Measurements from ENCODE around the gene SYCE3. TPM values are rescaled to one million over a fixed set of nuclear protein-coding genes. Genes with fewer than 3 reads are reported as not detected.

SYCE3 gene
- total RNA-seq, 1 donor from 2014 or later = not detected

DNA sequence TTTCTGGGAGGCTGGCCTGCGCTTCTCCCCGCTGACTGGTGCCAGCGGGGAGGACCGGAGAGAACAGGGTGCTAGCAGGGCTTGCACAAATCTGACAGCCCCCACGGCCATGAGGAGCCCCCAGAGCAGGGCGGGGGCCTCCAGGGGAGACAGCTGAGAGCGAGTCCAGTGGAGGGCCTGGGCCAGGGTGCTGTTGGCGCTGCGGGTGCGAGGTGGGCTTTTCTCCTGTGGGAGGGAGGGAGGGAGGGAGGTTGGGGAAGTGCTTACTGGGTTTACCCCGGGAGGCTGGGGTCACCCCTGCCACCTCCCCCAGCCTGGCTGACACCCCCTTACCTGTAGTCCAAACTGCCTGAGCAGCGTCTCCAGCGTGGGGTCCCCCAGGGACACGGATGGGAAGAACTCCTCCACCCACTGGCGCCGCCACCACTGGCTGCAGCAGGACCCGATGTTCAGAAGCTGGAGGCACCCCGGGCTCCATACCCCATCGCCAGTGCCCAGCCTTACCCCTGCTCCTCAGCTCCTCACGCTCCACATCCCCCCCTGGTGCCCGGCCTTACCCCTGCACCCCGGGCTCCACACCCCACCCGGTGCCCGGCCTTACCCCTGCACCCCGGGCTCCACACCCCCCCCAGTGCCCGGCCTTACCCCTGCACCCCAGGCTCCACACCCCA is 59.1 kb downstream of the SYCE3 start:
- peaks cover 13% of the 10 kb centered on the region for H4K20me1 ChIP-seq (ENCODE audit: low read depth)
- Mint-ChIP-seq H3K9me3 (no peaks in the 10 kb centered on the region), H3K4me3 (no peak overlapping the region), H3K27ac (no peak overlapping the region), H3K27me3 (ENCODE audit: insufficient read depth, low read depth) (no peaks in the 10 kb centered on the region), H3K4me1 (peaks cover 2% of the 10 kb centered on the region), H3K36me3 (peaks cover 4% of the 10 kb centered on the region)
- no peaks in the 10 kb centered on the region for H3K9me3 ChIP-seq (ENCODE audit: low read depth)
- peaks cover 7% of the 10 kb centered on the region for H3K4me1 ChIP-seq
- no peak overlapping the region for H2AFZ ChIP-seq (replicated peaks)
- peaks cover 10% of the 10 kb centered on the region for H3K79me2 ChIP-seq (ENCODE audit: low read depth)
- H3K27ac ChIP-seq = no peak overlapping the region
- no peak overlapping the region for H3K4me2 ChIP-seq
- H3F3A ChIP-seq (ENCODE audit: low read depth) = peaks cover 3% of the 10 kb centered on the region
- no peak overlapping the region for H3K4me3 ChIP-seq
- no peak for DNase-seq (ENCODE audit: low spot score)
- H3K36me3 ChIP-seq = no peaks in the 10 kb centered on the region
- H3K27me3 ChIP-seq = no peaks in the 10 kb centered on the region
- H3K9ac ChIP-seq = no peak overlapping the region
- TF ChIP-seq, protein P1, sequence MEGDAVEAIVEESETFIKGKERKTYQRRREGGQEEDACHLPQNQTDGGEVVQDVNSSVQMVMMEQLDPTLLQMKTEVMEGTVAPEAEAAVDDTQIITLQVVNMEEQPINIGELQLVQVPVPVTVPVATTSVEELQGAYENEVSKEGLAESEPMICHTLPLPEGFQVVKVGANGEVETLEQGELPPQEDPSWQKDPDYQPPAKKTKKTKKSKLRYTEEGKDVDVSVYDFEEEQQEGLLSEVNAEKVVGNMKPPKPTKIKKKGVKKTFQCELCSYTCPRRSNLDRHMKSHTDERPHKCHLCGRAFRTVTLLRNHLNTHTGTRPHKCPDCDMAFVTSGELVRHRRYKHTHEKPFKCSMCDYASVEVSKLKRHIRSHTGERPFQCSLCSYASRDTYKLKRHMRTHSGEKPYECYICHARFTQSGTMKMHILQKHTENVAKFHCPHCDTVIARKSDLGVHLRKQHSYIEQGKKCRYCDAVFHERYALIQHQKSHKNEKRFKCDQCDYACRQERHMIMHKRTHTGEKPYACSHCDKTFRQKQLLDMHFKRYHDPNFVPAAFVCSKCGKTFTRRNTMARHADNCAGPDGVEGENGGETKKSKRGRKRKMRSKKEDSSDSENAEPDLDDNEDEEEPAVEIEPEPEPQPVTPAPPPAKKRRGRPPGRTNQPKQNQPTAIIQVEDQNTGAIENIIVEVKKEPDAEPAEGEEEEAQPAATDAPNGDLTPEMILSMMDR (IDR thresholded peaks at IDR 0.05) = no peak

DNA sequence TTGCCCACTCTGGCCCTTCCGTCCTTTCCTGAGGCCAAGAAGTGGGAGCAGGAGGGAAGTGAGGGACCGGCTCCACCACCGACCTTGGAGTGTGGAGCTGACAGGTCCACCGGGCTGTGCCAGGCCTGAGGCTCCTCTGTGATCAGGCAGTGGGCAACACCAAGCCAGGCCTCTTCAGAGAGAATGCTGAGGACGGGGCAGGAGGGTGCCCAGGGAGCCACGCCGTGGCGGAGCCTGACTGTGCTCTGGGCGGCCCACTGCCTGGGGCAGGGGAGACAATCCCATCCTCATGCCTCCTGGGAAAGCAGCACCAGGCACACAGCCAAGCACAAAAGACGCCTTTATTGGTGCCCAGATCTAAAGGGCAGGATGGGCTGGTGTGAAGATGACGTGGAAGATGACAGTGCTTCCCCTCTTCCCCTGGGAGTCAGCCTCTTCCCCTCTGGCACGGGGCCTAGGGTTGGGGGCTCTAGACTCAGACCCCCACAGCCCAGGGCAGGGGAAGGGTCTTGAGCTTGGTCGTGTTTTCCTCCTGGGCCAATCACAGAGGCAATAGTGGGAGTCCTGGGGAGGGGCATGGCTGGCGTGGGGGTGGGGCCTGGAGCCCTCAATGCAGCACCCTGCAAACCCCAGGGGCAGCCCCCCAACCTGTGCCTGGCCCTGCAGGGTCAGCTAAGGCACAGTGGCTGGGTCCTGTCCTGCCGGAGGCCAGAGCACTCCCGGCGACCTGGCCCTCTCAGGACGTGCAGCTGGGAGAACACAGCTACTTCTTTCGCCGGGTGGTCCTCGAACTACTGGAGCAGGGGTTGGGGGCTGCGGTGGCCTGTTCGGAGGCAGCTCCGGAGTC is 59.9 kb downstream of the SYCE3 start:
- DNase-seq (ENCODE audit: low spot score) = no peak
- Histone ChIP-seq H3K4me1 (peaks cover 7% of the 10 kb centered on the region), H3K79me2 (ENCODE audit: low read depth) (peaks cover 6% of the 10 kb centered on the region), H3K27me3 (no peaks in the 10 kb centered on the region), H3K4me2 (no peak overlapping the region), H2AFZ (replicated peaks) (no peak overlapping the region), H3K9me3 (ENCODE audit: low read depth) (no peaks in the 10 kb centered on the region), H3K36me3 (no peaks in the 10 kb centered on the region), H4K20me1 (ENCODE audit: low read depth) (peaks cover 11% of the 10 kb centered on the region), H3F3A (ENCODE audit: low read depth) (peaks cover 11% of the 10 kb centered on the region), H3K27ac (no peak overlapping the region), H3K4me3 (no peak overlapping the region), H3K9ac (no peak overlapping the region)
- Mint-ChIP-seq H3K4me1 (peaks cover 3% of the 10 kb centered on the region), H3K27ac (no peak overlapping the region), H3K36me3 (peaks cover 4% of the 10 kb centered on the region), H3K9me3 (no peaks in the 10 kb centered on the region), H3K27me3 (ENCODE audit: insufficient read depth, low read depth) (peaks cover 1% of the 10 kb centered on the region), H3K4me3 (no peak overlapping the region)
- TF ChIP-seq EZH2phosphoT487 (IDR thresholded peaks at IDR 0.05) (no peak), EZH2 (IDR thresholded peaks at IDR 0.05) (no peak)
- TF ChIP-seq, protein P1 (IDR thresholded peaks at IDR 0.05) = no peak

DNA sequence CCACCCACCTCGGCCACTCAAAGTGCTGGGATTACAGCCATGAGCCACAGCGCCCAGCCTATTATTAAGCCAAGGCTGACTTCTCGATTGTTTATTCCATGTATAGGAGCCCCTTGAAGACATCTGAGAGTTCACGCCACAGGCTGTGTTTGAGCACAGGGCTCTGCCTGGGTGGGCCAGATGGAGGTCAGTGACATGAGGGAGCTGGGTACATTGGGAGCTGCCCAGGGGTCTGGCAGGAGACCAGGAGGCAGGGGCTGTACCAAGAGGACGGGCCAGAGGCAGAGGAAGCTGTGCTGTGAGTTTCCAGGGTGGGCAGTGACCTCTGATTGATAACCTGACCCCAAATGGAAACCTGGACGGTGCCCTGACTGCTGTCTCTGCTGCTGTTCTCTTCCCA is 60.6 kb downstream of the SYCE3 start:
- peaks cover 14% of the 10 kb centered on the region for H3F3A ChIP-seq (ENCODE audit: low read depth)
- Mint-ChIP-seq H3K4me1 (peaks cover 3% of the 10 kb centered on the region), H3K36me3 (peaks cover 4% of the 10 kb centered on the region), H3K4me3 (no peak overlapping the region), H3K27me3 (ENCODE audit: insufficient read depth, low read depth) (peaks cover 3% of the 10 kb centered on the region), H3K9me3 (no peaks in the 10 kb centered on the region), H3K27ac (no peak overlapping the region)
- H3K4me1 ChIP-seq = peaks cover 7% of the 10 kb centered on the region
- no peak overlapping the region for H3K9ac ChIP-seq
- TF ChIP-seq EZH2phosphoT487 (IDR thresholded peaks at IDR 0.05) = no peak
- TF ChIP-seq, protein P1 (IDR thresholded peaks at IDR 0.05) = no peak
- TF ChIP-seq EZH2 (IDR thresholded peaks at IDR 0.05) = no peak
- H3K36me3 ChIP-seq = no peaks in the 10 kb centered on the region
- no peak overlapping the region for H3K27ac ChIP-seq
- no peaks in the 10 kb centered on the region for H3K9me3 ChIP-seq (ENCODE audit: low read depth)
- H2AFZ ChIP-seq (replicated peaks) = no peak overlapping the region
- no peaks in the 10 kb centered on the region for H3K27me3 ChIP-seq
- peaks cover 11% of the 10 kb centered on the region for H4K20me1 ChIP-seq (ENCODE audit: low read depth)
- H3K4me3 ChIP-seq = no peak overlapping the region
- no peak overlapping the region for H3K4me2 ChIP-seq
- H3K79me2 ChIP-seq (ENCODE audit: low read depth) = peaks cover 4% of the 10 kb centered on the region
- no peak for DNase-seq (ENCODE audit: low spot score)

Other genes with a start within 250 kb of the SYCE3 start
- 1.0 and 7.8 TPM in 2 replicates for gene DENND6B, start 235.9 kb downstream of the SYCE3 start, total RNA-seq (ENCODE audit: low replicate concordance)
- gene PPP6R2, start 219.6 kb downstream of the SYCE3 start, total RNA-seq (ENCODE audit: low replicate concordance) = 32.6 and 65.5 TPM in 2 replicates
- 25.8 and 65.8 TPM in 2 replicates for gene SBF1, start 87.9 kb downstream of the SYCE3 start, total RNA-seq (ENCODE audit: low replicate concordance)
- 0.13 and 2.6 TPM in 2 replicates for gene ADM2, start 81.4 kb downstream of the SYCE3 start, total RNA-seq (ENCODE audit: low replicate concordance)
- gene MIOX, start 76.1 kb downstream of the SYCE3 start, total RNA-seq (ENCODE audit: low replicate concordance) = not detected in 2 replicates
- gene LMF2, start 55.2 kb downstream of the SYCE3 start, total RNA-seq (ENCODE audit: low replicate concordance) = 7.1 and 38.2 TPM in 2 replicates
- 41.2 and 64.4 TPM in 2 replicates for gene NCAPH2, start 54.7 kb downstream of the SYCE3 start, total RNA-seq (ENCODE audit: low replicate concordance)
- 1.1 TPM in 1 of 2 replicates, not detected in the other for gene SCO2, start 37.3 kb downstream of the SYCE3 start, total RNA-seq (ENCODE audit: low replicate concordance)
- 0.81 TPM in 1 of 2 replicates, not detected in the other for gene TYMP, start 32.9 kb downstream of the SYCE3 start, total RNA-seq (ENCODE audit: low replicate concordance)
- gene KLHDC7B, start 17.0 kb downstream of the SYCE3 start, total RNA-seq (ENCODE audit: low replicate concordance) = not detected in 2 replicates
- gene CPT1B, start 15.5 kb upstream of the SYCE3 start, total RNA-seq (ENCODE audit: low replicate concordance) = 33.9 and 49.6 TPM in 2 replicates
- gene CHKB, start 19.9 kb upstream of the SYCE3 start, total RNA-seq (ENCODE audit: low replicate concordance) = 67.4 and 93.9 TPM in 2 replicates
- 0.74 TPM in 1 of 2 replicates, not detected in the other for gene MAPK8IP2, start 37.9 kb upstream of the SYCE3 start, total RNA-seq (ENCODE audit: low replicate concordance)
- 4.2 and 18.4 TPM in 2 replicates for gene ARSA, start 65.2 kb upstream of the SYCE3 start, total RNA-seq (ENCODE audit: low replicate concordance)
- 0.65 and 3.6 TPM in 2 replicates for gene SHANK3, start 109.9 kb upstream of the SYCE3 start, total RNA-seq (ENCODE audit: low replicate concordance)
- not detected in 2 replicates for gene ACR, start 175.3 kb upstream of the SYCE3 start, total RNA-seq (ENCODE audit: low replicate concordance)
- 13.9 and 15.0 TPM in 2 replicates for gene RABL2B, start 220.7 kb upstream of the SYCE3 start, total RNA-seq (ENCODE audit: low replicate concordance)